HG02763 (cell line): ENCODE measurements around the gene ZNF629.

Experiments
- ATAC-seq: cut with Tn5 transposase; IDR thresholded peaks from one replicate; pipeline ENCODE4 v1.9.1; 2021; ENCODE audit warnings: mild to moderate bottlenecking, moderate library complexity; ENCODE audit not compliant: unreplicated experiment

Gene ZNF629

GRCh38 chr16:30786115-30786935 is 680 bp downstream of the ZNF629 start:
- no peak for ATAC-seq

GRCh38 chr16:30785126-30786106 is 1.6 kb downstream of the ZNF629 start:
- ATAC-seq: no peak

DNA sequence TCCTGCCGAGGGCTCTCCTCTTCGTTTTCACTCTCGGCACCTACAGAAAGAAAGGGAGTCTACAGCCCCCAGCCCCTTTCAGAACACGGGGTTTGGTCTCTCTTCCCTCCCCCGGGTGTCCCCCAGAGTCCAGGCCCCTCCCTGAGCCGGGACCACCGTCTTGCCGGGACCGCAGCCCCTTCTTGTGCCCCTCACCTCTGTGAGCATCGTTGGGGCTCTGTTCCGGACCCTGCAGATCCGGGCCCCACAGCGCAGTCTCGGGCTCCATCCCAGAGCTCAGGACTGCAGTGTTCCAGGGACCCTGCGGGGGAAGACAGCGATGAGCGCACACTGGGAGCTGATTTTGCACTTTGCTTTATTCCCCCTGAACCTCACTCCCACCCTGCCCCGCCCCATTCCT is 2.8 kb downstream of the ZNF629 start:
- ATAC-seq: no peak

GRCh38 chr16:30783280-30784109 is 3.5 kb downstream of the ZNF629 start:
- ATAC-seq: no peak

DNA sequence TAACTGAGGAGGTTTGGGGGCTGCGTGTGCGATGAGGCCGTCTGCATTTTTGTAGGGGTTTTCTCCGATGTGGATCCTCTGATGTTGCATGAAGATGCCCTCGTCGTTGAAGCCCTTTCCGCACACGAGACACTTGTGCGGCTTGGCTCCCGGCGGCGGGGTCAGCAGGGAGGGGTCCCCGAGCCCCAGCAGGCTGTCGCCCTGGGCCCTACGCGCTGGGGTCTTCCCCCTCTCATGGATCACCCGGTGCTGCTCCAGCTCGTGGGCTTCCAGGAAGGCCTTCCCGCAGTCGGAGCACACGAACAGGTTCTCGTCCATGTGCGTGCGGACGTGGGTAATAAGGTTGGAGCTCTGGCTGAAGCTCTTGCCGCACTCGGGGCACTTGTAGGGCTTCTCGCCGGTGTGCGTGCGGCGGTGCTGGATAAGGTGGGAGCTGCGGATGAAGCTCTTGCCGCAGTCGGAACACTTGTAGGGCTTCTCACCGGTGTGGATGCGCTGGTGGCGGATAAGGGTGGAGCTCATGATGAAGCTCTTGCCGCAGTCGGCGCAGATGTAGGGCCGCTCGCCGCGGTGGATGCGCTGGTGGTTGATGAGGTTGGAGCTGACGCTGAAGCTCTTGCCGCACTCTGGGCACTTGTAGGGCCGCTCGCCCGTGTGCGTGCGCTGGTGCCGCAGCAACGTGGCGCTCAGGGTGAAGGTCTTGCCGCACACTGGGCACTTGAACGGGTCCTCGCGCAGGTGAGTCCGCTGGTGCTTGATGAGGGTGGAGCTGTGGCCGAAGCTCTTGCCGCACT is 4.3 kb downstream of the ZNF629 start:
- ATAC-seq: no peak

GRCh38 chr16:30780549-30780948 is 6.5 kb downstream of the ZNF629 start:
- ATAC-seq: no peak

DNA sequence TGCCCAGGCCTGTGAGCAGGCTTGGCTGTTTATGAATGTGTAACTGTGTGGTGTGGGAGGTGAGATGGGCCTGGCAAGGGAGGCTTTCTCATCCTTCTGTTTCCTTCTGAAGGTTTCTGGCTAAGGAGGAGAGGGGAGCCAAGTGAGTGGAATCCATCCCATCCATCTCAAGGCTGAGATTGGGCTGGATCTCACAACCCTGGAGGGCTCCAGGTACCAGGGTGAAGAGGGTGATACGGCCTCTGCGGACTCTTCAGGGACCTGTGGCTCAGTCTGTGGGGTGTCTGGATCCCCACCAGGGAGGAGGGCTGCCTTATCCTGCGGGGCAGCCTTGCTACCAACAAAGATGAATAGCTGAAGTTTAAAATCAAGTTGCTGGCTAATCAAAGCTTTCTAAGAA is 7.0 kb downstream of the ZNF629 start:
- no peak for ATAC-seq

DNA sequence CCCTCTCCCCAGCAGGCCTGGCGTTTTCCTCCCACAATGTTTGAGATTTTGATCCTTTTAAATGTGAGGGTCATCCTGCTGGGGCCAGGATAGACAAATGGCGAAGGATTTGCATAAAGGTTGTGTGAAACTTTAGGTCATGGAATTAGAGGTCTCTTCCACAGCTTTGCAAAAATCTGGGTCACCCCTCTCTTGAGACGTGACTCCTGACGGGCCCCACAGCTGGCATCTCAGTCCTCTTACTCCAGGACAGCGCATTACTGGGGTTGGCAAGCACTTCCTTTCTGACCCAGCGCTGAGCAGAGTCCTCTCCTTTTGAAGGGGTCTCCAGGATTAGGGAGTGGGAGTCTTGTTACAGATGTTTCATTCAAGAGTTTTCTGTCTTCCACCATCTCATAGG is 7.4 kb downstream of the ZNF629 start:
- no peak for ATAC-seq

GRCh38 chr16:30778549-30779244 is 8.3 kb downstream of the ZNF629 start:
- no peak for ATAC-seq

DNA sequence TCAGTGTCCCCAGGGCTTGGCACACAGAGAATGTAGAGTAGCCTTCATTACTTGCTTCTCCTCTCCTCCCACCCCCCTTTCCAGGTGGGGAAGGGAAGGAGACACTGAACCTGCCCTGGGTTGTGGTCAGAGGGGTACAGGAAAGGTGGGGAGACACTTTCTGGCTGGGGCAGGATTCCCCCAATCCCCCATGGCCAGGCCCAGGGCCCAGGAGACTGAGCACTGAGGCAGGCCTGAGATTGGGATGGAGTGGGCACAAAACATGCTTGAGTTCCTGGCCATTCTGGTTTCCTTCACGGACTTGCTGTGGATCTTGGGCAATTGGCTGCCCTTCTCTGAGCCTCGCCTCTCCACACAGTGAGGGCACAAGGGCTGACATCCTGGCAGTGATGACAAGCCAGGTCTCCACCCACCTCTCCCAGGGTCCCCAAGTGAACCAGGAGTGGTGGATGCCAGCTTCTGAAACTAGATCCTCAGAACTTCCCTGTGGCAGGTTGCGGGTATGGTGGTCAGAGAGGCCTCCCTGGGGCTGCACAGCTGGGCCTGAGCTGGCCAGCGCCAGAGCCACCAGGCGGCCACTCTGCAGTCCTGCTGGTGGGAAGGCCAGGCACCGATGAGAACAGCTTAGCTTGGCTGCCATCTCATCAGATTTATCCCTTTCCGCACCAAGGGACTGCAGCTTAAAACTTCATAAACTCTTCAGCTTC is 9.3 kb downstream of the ZNF629 start:
- ATAC-seq: no peak

GRCh38 chr16:30775392-30776188 is 11.4 kb downstream of the ZNF629 start:
- no peak for ATAC-seq

- no peak for ATAC-seq
These were observed 11.9 kb downstream of the ZNF629 start for GRCh38 chr16:30775131-30775391.

- no peak for ATAC-seq
These were observed 12.5 kb downstream of the ZNF629 start for GRCh38 chr16:30774367-30775130.

DNA sequence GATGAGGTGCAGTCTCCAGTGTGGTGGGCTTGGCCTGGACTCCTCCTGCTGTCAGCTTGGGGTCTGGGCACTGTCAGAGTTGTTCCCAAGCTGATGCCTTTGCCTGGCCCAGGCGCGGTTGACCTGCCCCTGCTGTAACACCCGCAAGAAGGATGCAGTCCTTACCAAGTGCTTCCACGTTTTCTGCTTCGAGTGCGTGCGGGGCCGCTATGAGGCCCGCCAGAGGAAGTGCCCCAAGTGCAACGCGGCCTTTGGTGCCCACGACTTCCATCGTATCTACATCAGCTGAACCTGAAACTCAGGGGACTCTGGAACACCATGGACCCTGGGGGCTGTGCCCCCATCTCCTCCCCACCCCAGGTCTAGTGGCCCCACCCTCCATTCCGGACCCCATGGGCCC is 13.2 kb downstream of the ZNF629 start:
- ATAC-seq: no peak

- ATAC-seq: no peak
These were observed 15.3 kb downstream of the ZNF629 start for GRCh38 chr16:30771726-30772125.

DNA sequence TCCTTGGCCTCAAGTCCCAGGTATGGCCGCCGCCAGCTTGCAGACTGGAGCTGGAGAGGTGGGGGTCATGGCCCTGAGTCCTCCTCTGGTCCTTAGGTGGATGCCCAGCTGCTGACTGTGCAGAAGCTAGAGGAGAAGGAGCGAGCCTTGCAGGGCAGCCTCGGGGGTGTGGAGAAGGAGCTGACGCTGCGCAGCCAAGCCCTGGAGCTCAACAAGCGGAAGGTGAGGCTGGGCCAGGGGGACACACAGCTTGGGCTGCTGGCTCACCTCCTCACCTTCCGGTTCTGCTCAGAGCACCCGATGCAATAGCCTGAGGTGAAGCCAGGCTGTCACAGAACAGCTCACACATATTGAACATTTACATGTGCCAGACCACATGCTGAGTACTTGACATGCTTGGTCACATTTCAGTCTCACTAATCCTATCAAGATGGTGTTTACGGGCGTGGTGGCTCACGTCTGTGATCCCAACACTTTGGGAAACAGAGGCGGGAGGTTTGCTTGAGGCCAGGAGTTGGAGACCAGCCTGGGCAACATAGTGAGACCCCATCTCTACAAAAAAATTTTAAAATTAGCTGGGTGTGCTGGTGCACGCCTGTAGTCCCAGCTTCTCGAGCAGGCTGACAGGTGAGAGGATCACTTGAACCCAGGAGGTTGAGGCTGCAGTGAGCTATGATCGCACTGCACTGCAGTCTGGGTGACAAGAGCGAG is 17.5 kb downstream of the ZNF629 start:
- ATAC-seq: no peak

- no peak for ATAC-seq
These were observed 18.3 kb downstream of the ZNF629 start for GRCh38 chr16:30768583-30769181.
